Measurements from ENCODE around the gene MAPK9. TPM values are rescaled to one million over a fixed set of nuclear protein-coding genes. Genes with fewer than 3 reads are reported as not detected.

The MAPK9 gene
- total and polyA plus RNA-seq, 9 of the 15 experiments (the other 6 are each of a cell fraction or from before 2014, with no cell fraction given), result 4.8 to 58.0 (median 29.9) TPM

DNA sequence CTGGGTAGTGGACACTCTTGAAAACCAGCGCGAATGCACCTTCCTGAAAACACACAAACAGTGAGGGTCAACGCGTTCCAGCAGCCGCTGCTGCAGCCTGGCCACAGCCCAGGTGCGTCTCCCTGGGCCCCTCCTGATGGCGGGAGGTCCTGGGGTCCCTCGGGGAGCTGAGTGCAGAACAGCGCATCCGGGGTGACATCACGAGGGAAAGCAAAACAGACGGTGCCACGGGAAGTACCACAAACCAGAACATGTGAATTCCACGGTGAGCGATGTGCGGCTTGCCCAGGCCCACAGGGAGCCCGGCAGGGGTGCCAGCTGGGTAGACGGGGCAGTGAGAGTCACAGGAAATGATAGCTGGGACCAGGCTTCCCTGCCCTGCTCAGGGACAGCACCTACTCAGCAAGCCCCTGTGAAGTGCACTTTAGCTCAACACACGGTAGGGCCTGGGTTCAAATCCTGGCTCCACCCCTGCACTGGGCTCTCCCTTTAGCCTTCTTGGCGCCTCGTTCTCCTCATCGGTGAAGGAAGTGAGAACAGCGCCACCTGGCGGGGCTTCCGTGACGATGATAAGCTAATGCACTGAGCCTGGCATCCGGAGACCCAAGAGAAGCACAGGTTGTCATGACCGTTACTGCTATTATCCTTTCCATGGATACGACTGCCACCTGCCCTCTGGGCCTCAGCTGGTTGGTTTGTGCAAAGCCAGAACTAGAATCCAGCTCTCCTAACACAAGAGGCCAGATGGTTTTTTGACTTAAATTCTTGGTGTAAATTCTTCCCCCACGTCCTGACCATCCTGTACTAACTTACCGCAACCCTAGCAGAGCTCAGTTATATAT, 36.6 kb upstream of the MAPK9 start (continued):
- TF ChIP-seq, protein P1, sequence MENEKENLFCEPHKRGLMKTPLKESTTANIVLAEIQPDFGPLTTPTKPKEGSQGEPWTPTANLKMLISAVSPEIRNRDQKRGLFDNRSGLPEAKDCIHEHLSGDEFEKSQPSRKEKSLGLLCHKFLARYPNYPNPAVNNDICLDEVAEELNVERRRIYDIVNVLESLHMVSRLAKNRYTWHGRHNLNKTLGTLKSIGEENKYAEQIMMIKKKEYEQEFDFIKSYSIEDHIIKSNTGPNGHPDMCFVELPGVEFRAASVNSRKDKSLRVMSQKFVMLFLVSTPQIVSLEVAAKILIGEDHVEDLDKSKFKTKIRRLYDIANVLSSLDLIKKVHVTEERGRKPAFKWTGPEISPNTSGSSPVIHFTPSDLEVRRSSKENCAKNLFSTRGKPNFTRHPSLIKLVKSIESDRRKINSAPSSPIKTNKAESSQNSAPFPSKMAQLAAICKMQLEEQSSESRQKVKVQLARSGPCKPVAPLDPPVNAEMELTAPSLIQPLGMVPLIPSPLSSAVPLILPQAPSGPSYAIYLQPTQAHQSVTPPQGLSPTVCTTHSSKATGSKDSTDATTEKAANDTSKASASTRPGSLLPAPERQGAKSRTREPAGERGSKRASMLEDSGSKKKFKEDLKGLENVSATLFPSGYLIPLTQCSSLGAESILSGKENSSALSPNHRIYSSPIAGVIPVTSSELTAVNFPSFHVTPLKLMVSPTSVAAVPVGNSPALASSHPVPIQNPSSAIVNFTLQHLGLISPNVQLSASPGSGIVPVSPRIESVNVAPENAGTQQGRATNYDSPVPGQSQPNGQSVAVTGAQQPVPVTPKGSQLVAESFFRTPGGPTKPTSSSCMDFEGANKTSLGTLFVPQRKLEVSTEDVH (IDR thresholded peaks at IDR 0.05; ENCODE audit: low read depth, partially characterized antibody), result no peak
- TF ChIP-seq, protein P2, sequence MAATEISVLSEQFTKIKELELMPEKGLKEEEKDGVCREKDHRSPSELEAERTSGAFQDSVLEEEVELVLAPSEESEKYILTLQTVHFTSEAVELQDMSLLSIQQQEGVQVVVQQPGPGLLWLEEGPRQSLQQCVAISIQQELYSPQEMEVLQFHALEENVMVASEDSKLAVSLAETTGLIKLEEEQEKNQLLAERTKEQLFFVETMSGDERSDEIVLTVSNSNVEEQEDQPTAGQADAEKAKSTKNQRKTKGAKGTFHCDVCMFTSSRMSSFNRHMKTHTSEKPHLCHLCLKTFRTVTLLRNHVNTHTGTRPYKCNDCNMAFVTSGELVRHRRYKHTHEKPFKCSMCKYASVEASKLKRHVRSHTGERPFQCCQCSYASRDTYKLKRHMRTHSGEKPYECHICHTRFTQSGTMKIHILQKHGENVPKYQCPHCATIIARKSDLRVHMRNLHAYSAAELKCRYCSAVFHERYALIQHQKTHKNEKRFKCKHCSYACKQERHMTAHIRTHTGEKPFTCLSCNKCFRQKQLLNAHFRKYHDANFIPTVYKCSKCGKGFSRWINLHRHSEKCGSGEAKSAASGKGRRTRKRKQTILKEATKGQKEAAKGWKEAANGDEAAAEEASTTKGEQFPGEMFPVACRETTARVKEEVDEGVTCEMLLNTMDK (IDR thresholded peaks at IDR 0.05; ENCODE audit: borderline replicate concordance, insufficient read depth, low read depth, low read length, poor library complexity, severe bottlenecking), result peak; percentile 78
- TF ChIP-seq, protein P3, sequence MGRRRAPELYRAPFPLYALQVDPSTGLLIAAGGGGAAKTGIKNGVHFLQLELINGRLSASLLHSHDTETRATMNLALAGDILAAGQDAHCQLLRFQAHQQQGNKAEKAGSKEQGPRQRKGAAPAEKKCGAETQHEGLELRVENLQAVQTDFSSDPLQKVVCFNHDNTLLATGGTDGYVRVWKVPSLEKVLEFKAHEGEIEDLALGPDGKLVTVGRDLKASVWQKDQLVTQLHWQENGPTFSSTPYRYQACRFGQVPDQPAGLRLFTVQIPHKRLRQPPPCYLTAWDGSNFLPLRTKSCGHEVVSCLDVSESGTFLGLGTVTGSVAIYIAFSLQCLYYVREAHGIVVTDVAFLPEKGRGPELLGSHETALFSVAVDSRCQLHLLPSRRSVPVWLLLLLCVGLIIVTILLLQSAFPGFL (CRISPR knock-in tag; IDR thresholded peaks at IDR 0.05), result no peak
- TF ChIP-seq, protein P4, sequence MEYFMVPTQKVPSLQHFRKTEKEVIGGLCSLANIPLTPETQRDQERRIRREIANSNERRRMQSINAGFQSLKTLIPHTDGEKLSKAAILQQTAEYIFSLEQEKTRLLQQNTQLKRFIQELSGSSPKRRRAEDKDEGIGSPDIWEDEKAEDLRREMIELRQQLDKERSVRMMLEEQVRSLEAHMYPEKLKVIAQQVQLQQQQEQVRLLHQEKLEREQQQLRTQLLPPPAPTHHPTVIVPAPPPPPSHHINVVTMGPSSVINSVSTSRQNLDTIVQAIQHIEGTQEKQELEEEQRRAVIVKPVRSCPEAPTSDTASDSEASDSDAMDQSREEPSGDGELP (CRISPR knock-in tag; IDR thresholded peaks at IDR 0.05; ENCODE audit: borderline replicate concordance), result peak; percentile 50; the same call in 1 of the 2 replicates
- TF ChIP-seq, protein P5, sequence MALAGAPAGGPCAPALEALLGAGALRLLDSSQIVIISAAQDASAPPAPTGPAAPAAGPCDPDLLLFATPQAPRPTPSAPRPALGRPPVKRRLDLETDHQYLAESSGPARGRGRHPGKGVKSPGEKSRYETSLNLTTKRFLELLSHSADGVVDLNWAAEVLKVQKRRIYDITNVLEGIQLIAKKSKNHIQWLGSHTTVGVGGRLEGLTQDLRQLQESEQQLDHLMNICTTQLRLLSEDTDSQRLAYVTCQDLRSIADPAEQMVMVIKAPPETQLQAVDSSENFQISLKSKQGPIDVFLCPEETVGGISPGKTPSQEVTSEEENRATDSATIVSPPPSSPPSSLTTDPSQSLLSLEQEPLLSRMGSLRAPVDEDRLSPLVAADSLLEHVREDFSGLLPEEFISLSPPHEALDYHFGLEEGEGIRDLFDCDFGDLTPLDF (CRISPR knock-in tag; IDR thresholded peaks at IDR 0.05), result no peak
- TF ChIP-seq NFIC (IDR thresholded peaks at IDR 0.05) (no peak), DPF2 (IDR thresholded peaks at IDR 0.05) (no peak), NUFIP1 (IDR thresholded peaks at IDR 0.05; ENCODE audit: partially characterized antibody) (no peak), MCM7 (IDR thresholded peaks at IDR 0.05) (no peak), ILF3 (IDR thresholded peaks at IDR 0.05; ENCODE audit: borderline replicate concordance) (no peak), ZNF143 (CRISPR knock-in tag; IDR thresholded peaks at IDR 0.05) (no peak), EP300 (IDR thresholded peaks at IDR 0.05; ENCODE audit: low read length) (no peak), ZNF57 (CRISPR knock-in tag; IDR thresholded peaks at IDR 0.05) (no peak), COPS2 (conservative IDR thresholded peaks at IDR 0.05) (no peak), CC2D1A (IDR thresholded peaks at IDR 0.05) (no peak)
- TF ChIP-seq, protein P6, sequence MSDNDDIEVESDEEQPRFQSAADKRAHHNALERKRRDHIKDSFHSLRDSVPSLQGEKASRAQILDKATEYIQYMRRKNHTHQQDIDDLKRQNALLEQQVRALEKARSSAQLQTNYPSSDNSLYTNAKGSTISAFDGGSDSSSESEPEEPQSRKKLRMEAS (CRISPR knock-in tag; IDR thresholded peaks at IDR 0.05), result no peak
- TF ChIP-seq, protein P7, sequence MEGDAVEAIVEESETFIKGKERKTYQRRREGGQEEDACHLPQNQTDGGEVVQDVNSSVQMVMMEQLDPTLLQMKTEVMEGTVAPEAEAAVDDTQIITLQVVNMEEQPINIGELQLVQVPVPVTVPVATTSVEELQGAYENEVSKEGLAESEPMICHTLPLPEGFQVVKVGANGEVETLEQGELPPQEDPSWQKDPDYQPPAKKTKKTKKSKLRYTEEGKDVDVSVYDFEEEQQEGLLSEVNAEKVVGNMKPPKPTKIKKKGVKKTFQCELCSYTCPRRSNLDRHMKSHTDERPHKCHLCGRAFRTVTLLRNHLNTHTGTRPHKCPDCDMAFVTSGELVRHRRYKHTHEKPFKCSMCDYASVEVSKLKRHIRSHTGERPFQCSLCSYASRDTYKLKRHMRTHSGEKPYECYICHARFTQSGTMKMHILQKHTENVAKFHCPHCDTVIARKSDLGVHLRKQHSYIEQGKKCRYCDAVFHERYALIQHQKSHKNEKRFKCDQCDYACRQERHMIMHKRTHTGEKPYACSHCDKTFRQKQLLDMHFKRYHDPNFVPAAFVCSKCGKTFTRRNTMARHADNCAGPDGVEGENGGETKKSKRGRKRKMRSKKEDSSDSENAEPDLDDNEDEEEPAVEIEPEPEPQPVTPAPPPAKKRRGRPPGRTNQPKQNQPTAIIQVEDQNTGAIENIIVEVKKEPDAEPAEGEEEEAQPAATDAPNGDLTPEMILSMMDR (IDR thresholded peaks at IDR 0.05 in 2 of 3, conservative IDR thresholded peaks at IDR 0.05 in 1 of 3; ENCODE audit: insufficient read depth in 2 of 3, low read depth in 1 of 3, low read length in 3 of 3), result peak; percentile 84 to 89 (median 89)

Measured in K562 (cell line).